ENCODE data around the gene OTX1.

DNA sequence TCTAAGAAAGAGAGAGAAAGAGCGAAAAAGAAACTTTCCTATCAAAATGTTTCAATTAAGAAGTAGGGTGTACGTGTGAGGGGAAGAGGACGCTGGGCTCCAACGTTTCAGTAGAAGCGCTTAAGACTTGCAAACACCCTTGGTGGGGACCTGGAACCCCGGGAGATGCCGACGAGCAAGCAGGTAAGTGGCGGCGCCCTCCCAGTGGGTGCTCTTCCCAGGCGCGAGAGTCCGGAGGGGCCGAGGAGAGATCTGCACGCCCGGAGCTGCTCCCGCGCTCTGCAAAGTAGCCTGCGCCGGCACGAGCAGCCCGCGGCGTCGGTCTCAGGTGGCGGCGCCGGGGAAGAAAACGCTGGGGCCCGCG, 678 bp upstream of the OTX1 start:
- TF ChIP-seq, protein P1, sequence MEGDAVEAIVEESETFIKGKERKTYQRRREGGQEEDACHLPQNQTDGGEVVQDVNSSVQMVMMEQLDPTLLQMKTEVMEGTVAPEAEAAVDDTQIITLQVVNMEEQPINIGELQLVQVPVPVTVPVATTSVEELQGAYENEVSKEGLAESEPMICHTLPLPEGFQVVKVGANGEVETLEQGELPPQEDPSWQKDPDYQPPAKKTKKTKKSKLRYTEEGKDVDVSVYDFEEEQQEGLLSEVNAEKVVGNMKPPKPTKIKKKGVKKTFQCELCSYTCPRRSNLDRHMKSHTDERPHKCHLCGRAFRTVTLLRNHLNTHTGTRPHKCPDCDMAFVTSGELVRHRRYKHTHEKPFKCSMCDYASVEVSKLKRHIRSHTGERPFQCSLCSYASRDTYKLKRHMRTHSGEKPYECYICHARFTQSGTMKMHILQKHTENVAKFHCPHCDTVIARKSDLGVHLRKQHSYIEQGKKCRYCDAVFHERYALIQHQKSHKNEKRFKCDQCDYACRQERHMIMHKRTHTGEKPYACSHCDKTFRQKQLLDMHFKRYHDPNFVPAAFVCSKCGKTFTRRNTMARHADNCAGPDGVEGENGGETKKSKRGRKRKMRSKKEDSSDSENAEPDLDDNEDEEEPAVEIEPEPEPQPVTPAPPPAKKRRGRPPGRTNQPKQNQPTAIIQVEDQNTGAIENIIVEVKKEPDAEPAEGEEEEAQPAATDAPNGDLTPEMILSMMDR (IDR thresholded peaks at IDR 0.05) = no peak
- TF ChIP-seq POLR2A (IDR thresholded peaks at IDR 0.05) = no peak
